Loucy (cell line): ENCODE data around the gene MAP1S.

Source experiments
- H2AFZ ChIP-seq: fragments of 200-600 bp; sonication (generic); 2 replicates; pipeline ENCODE4 v1.6.0; 2016; ENCODE audit warnings: antibody characterized with exemption, mild to moderate bottlenecking, low read length, moderate library complexity
- H3F3A ChIP-seq: fragments of 200-600 bp; 2 replicates; pipeline ENCODE4 v1.6.0; 2016; ENCODE audit warnings: antibody characterized with exemption, low read depth, mild to moderate bottlenecking
- H3K27me3 ChIP-seq: fragments of 200-600 bp; sonication (generic); 2 replicates; pipeline ENCODE4 v1.6.1; 2014; ENCODE audit warnings: low read length, mild to moderate bottlenecking; ENCODE audit not compliant: insufficient read depth, poor library complexity, severe bottlenecking
- H3K36me3 ChIP-seq: fragments of 200-600 bp; sonication (generic); 2 replicates; pipeline ENCODE4 v1.6.1; 2016; ENCODE audit warnings: low read length; ENCODE audit not compliant: insufficient read depth
- H3K4me1 ChIP-seq: fragments of 200-600 bp; sonication (generic); 2 replicates; pipeline ENCODE4 v1.5.1; 2014; ENCODE audit warnings: low read length, mild to moderate bottlenecking; ENCODE audit not compliant: insufficient read depth, poor library complexity, severe bottlenecking
- H3K4me2 ChIP-seq: fragments of 200-600 bp; sonication (generic); 2 replicates; pipeline ENCODE4 v1.6.0; 2014; ENCODE audit warnings: antibody characterized with exemption, low read length, low read depth, mild to moderate bottlenecking; ENCODE audit not compliant: poor library complexity, severe bottlenecking
- H3K4me3 ChIP-seq: fragments of 200-600 bp; sonication (generic); 2 replicates; pipeline ENCODE4 v1.5.1; 2014; ENCODE audit warnings: low read length, mild to moderate bottlenecking, mixed read lengths; ENCODE audit not compliant: poor library complexity, severe bottlenecking
- H3K79me2 ChIP-seq: fragments of 200-600 bp; sonication (generic); 2 replicates; pipeline ENCODE4 v1.6.1; 2014; ENCODE audit warnings: low read length; ENCODE audit not compliant: insufficient read depth
- H3K9ac ChIP-seq: fragments of 200-600 bp; sonication (generic); 2 replicates; pipeline ENCODE4 v1.6.0; 2014; ENCODE audit warnings: mild to moderate bottlenecking, low read depth, low read length, moderate library complexity; ENCODE audit not compliant: poor library complexity, severe bottlenecking
- H3K9me2 ChIP-seq: fragments of 200-600 bp; sonication (generic); replicated peaks from 2 replicates; pipeline ENCODE4 v1.6.1; 2016; ENCODE audit warnings: low read depth, low read length, mixed read lengths
- H3K9me3 ChIP-seq: fragments of 200-600 bp; sonication (generic); 2 replicates; pipeline ENCODE4 v1.6.1; 2014; ENCODE audit warnings: mild to moderate bottlenecking, antibody characterized with exemption, low read length, low read depth; ENCODE audit not compliant: insufficient read depth
- H4K20me1 ChIP-seq: fragments of 200-600 bp; sonication (generic); 2 replicates; pipeline ENCODE4 v1.6.0; 2014; ENCODE audit warnings: antibody characterized with exemption, low read length, mild to moderate bottlenecking; ENCODE audit not compliant: insufficient read depth, poor library complexity, severe bottlenecking
- CTCF ChIP-seq: fragments of 200-600 bp; sonication (generic); conservative IDR thresholded peaks from 2 replicates; pipeline ENCODE4 v1.5.1; 2014; ENCODE audit warnings: mild to moderate bottlenecking, antibody characterized with exemption, low read length
- EZH2phosphoT487 ChIP-seq: fragments of 200-600 bp; IDR thresholded peaks from 2 replicates; pipeline ENCODE4 v1.6.1; 2018; ENCODE audit warnings: antibody characterized with exemption, mild to moderate bottlenecking, moderate library complexity, borderline replicate concordance

MAP1S gene

GRCh38 chr19:17679526-17680229 is 39.6 kb upstream of the MAP1S start:
- Histone ChIP-seq H3K27me3 (no peaks in the 10 kb centered on the region), H2AFZ (no peak overlapping the region), H3K4me3 (no peak overlapping the region), H4K20me1 (no peaks in the 10 kb centered on the region), H3K79me2 (no peaks in the 10 kb centered on the region), H3K9me2 (no peaks in the 10 kb centered on the region), H3K9ac (no peak overlapping the region), H3K4me1 (no peaks in the 10 kb centered on the region), H3K9me3 (no peaks in the 10 kb centered on the region), H3K4me2 (no peak overlapping the region), H3K36me3 (no peaks in the 10 kb centered on the region), H3F3A (no peaks in the 10 kb centered on the region)
- TF ChIP-seq EZH2phosphoT487 (no peak), CTCF (no peak)

- Histone ChIP-seq H3K36me3 (no peaks in the 10 kb centered on the region), H4K20me1 (no peaks in the 10 kb centered on the region), H3K9me3 (no peaks in the 10 kb centered on the region), H3K4me3 (no peak overlapping the region), H3K27me3 (no peaks in the 10 kb centered on the region), H3F3A (no peaks in the 10 kb centered on the region), H2AFZ (no peak overlapping the region), H3K4me1 (no peaks in the 10 kb centered on the region), H3K9ac (no peak overlapping the region), H3K9me2 (no peaks in the 10 kb centered on the region), H3K79me2 (no peaks in the 10 kb centered on the region), H3K4me2 (no peak overlapping the region)
- no peak for TF ChIP-seq EZH2phosphoT487
- no peak for TF ChIP-seq CTCF
These were observed 39.0 kb upstream of the MAP1S start for GRCh38 chr19:17680230-17680722.

- Histone ChIP-seq H3K79me2 (no peaks in the 10 kb centered on the region), H3F3A (no peaks in the 10 kb centered on the region), H3K4me1 (peaks cover 7% of the 10 kb centered on the region), H2AFZ (no peak overlapping the region), H3K4me2 (no peak overlapping the region), H3K36me3 (no peaks in the 10 kb centered on the region), H3K4me3 (no peak overlapping the region), H3K27me3 (no peaks in the 10 kb centered on the region), H3K9me2 (no peaks in the 10 kb centered on the region), H3K9me3 (no peaks in the 10 kb centered on the region), H3K9ac (no peak overlapping the region), H4K20me1 (no peaks in the 10 kb centered on the region)
- no peak for TF ChIP-seq CTCF
- TF ChIP-seq EZH2phosphoT487 = no peak
These were observed 37.7 kb upstream of the MAP1S start for GRCh38 chr19:17681505-17682125.
